SK-N-SH treated with all-trans-retinoic acid at 6 μM for 48 hours (cell line): ENCODE measurements around the gene TMEM141.

Experiments used
- ARNTL ChIP-seq: fragments of 450-650 bp; formaldehyde crosslinking; IDR thresholded peaks from 2 replicates; pipeline ENCODE4 v1.5.0; 2020; ENCODE audit warnings: low read depth, mild to moderate bottlenecking, moderate library complexity, borderline replicate concordance
- ESRRG ChIP-seq: fragments of 250-450 bp; sonication (Bioruptor Pico); IDR thresholded peaks from 2 replicates; pipeline ENCODE4 v1.6.1; 2021; ENCODE audit warnings: mild to moderate bottlenecking
- ISL1 ChIP-seq: fragments of 250-450 bp; sonication (Bioruptor Pico); IDR thresholded peaks from 2 replicates; pipeline ENCODE4 v2.1.2; 2022; ENCODE audit warnings: mild to moderate bottlenecking, moderate library complexity
- OSR1 ChIP-seq: fragments of 250-450 bp; sonication (Bioruptor Pico); IDR thresholded peaks from 2 replicates; pipeline ENCODE4 v1.8.0; 2022; ENCODE audit warnings: moderate library complexity, mild to moderate bottlenecking, inconsistent platforms
- PPARA ChIP-seq: fragments of 250-450 bp; sonication (Bioruptor Pico); IDR thresholded peaks from 2 replicates; pipeline ENCODE4 v1.5.0; 2020; ENCODE audit warnings: mild to moderate bottlenecking, borderline replicate concordance
- RARB ChIP-seq: fragments of 250-450 bp; sonication (Bioruptor Pico); IDR thresholded peaks from 2 replicates; pipeline ENCODE4 v1.8.0; 2021; ENCODE audit warnings: mild to moderate bottlenecking, moderate library complexity
- TCF4 ChIP-seq: fragments of 250-450 bp; sonication (Bioruptor Pico); IDR thresholded peaks from 2 replicates; pipeline ENCODE4 v1.8.0; 2021; ENCODE audit warnings: mild to moderate bottlenecking, moderate library complexity, borderline replicate concordance
- TOX ChIP-seq: fragments of 250-450 bp; sonication (Bioruptor Pico); IDR thresholded peaks from 2 replicates; pipeline ENCODE4 v1.8.0; 2021; ENCODE audit warnings: mild to moderate bottlenecking, moderate library complexity, borderline replicate concordance
- TSHZ2 ChIP-seq: fragments of 250-450 bp; sonication (Bioruptor Pico); IDR thresholded peaks from 2 replicates; pipeline ENCODE4 v1.5.0; 2020; ENCODE audit warnings: mild to moderate bottlenecking, moderate library complexity
- ZNF565 ChIP-seq: fragments of 450-650 bp; formaldehyde crosslinking; conservative IDR thresholded peaks from 2 replicates; pipeline ENCODE4 v1.5.0; 2020; ENCODE audit warnings: low read depth, mild to moderate bottlenecking, moderate library complexity
- ZNF70 ChIP-seq: fragments of 450-650 bp; formaldehyde crosslinking; IDR thresholded peaks from 2 replicates; pipeline ENCODE4 v1.5.0; 2020; ENCODE audit warnings: mild to moderate bottlenecking, moderate library complexity
- ZNF8 ChIP-seq: fragments of 450-650 bp; formaldehyde crosslinking; IDR thresholded peaks from 2 replicates; pipeline ENCODE4 v1.5.0; 2020; ENCODE audit warnings: mild to moderate bottlenecking, moderate library complexity
- TF ChIP-seq, protein P1 (sequence below): fragments of 250-450 bp; sonication (Bioruptor Pico); IDR thresholded peaks from 2 replicates; pipeline ENCODE4 v1.8.0; 2020; ENCODE audit warnings: mild to moderate bottlenecking, moderate library complexity, borderline replicate concordance
- TF ChIP-seq, protein P2 (sequence below): fragments of 250-450 bp; sonication (Bioruptor Pico); IDR thresholded peaks from 2 replicates; pipeline ENCODE4 v1.5.1; 2021; ENCODE audit warnings: mild to moderate bottlenecking, moderate library complexity

DNA sequence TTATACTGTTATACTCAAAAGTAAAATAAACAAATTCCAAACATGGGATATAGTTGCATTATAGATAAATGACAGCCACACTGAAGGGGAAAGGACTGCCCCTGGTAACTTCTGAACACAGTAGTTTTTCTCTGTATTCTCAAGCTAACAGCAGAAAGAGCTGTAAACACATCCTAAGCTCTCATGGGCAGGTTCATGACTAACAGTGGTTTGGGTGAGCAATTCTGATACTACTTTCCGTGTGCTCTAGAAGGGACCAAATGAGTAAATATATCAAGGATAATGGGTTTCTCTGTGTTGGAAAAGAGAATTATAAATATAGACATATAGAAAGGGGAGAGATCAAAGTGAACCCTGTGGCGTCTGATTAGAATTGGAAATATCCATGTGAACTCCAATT lies 40.6 kb upstream of the TMEM141 start:
- TF ChIP-seq TCF4 (CRISPR knock-in tag) (no peak), ARNTL (CRISPR knock-in tag) (no peak), ESRRG (CRISPR knock-in tag) (no peak), PPARA (CRISPR knock-in tag) (no peak), ZNF70 (CRISPR knock-in tag) (no peak), ZNF565 (CRISPR knock-in tag) (no peak), OSR1 (CRISPR knock-in tag) (no peak), ISL1 (CRISPR knock-in tag) (no peak), RARB (CRISPR knock-in tag) (no peak), TOX (no peak), ZNF8 (CRISPR knock-in tag) (no peak), TSHZ2 (CRISPR knock-in tag) (no peak)
- TF ChIP-seq, protein P1, sequence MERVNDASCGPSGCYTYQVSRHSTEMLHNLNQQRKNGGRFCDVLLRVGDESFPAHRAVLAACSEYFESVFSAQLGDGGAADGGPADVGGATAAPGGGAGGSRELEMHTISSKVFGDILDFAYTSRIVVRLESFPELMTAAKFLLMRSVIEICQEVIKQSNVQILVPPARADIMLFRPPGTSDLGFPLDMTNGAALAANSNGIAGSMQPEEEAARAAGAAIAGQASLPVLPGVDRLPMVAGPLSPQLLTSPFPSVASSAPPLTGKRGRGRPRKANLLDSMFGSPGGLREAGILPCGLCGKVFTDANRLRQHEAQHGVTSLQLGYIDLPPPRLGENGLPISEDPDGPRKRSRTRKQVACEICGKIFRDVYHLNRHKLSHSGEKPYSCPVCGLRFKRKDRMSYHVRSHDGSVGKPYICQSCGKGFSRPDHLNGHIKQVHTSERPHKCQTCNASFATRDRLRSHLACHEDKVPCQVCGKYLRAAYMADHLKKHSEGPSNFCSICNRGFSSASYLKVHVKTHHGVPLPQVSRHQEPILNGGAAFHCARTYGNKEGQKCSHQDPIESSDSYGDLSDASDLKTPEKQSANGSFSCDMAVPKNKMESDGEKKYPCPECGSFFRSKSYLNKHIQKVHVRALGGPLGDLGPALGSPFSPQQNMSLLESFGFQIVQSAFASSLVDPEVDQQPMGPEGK (CRISPR knock-in tag): no peak
- TF ChIP-seq, protein P2, sequence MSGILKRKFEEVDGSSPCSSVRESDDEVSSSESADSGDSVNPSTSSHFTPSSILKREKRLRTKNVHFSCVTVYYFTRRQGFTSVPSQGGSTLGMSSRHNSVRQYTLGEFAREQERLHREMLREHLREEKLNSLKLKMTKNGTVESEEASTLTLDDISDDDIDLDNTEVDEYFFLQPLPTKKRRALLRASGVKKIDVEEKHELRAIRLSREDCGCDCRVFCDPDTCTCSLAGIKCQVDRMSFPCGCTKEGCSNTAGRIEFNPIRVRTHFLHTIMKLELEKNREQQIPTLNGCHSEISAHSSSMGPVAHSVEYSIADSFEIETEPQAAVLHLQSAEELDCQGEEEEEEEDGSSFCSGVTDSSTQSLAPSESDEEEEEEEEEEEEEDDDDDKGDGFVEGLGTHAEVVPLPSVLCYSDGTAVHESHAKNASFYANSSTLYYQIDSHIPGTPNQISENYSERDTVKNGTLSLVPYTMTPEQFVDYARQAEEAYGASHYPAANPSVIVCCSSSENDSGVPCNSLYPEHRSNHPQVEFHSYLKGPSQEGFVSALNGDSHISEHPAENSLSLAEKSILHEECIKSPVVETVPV (CRISPR knock-in tag): no peak
